GM20431 (cell line): ENCODE data around the gene IGHMBP2.
"Not testable (repeated sequence)": the region's sequence is repeated elsewhere in the genome, so short reads cannot be mapped to it uniquely, and the experiment has no call there.

Experiments used
- in situ Hi-C: fragments of 300-500 bp; cut with MseI, MboI; formaldehyde crosslinking; loops from one replicate; pipeline ENCODE4 v1.15.0; 2020; ENCODE audit warnings: low sequenced_read_pairs; ENCODE audit not compliant: unreplicated experiment

IGHMBP2 gene

GRCh38 chr11:68903288-68904247 is at the start of gene IGHMBP2, which contains the start of gene MRPL21:
TSS of gene IGHMBP2 (plus strand) at chr11:68903891. CDS start at chr11:68903953, 62 bp downstream.
TSS of gene MRPL21 (minus strand) at chr11:68903832. CDS start at chr11:68903810, 22 bp downstream.
- in situ Hi-C loops, result no loop called here

DNA sequence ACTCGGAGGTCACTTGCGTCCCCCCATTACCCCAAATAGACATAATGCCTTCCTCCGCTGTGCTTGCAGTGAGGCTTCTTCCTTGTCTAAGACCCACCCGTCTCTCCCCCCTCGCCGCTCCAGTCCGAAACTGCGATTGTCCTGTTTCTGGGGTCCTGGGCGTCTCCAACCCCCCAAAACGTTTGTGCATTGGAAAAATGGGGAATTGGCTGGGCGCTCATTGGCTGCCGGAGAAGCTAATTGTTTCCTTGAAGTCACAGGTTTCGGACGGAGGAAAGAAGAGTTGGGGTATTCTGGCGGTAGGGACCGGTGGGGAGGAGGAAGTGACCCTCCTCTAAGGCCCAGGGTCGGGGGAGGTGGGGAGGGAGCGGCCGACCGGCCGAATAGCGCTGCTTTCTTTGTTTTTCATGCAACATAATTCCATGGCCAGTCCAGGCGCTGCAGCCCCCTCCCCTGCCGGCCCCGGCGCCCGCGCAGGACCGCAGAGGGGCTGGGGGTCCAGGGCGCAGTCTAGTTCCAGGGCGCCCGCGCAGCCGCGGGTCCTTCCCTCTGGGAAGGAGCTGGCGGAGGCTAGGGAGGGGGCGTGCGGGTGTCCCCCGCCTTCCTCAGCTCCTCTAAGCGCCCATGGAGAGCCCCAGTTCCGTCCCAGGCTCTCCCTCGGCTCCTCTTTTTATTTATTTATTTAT is 49.3 kb upstream of the IGHMBP2 start:
- in situ Hi-C loops, result no loop called here

DNA sequence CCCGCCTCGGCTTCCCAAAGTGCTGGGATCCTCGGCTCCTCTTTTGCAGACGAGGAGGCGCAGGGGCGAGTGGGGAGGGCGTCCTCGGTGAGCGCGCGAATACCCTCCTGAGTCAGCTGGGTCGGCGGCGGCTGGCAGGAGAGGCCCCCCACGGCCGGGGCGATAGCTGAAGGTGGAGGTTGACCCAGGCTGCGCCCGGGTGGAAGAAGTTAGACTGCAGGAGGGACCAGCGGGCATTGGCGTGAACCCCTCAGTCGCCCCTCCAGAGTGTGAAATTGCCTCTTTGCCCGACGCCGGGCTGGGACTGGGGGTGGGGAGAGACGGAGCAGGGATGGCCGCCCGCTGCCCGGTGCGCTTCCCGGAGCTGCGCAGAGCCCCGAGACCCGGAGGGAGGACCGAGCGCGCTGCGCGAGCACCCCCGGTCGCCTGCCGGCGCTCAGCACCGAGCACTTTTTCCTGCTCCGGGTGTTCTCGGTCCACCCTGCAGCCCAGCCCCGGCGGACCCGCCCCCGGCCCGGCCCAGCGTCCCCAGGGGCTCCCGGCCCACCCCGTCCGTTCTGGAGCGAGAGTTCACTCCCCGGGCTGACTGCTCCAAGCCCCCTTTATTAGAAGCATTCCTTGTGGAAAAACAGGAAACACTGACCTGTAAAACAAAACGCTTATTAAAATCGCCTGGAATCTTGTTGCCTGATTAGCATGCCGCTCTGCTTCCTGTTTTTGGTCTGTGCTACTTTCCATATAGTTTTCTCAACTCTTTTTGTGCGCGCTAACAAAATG is 48.3 kb upstream of the IGHMBP2 start:
- in situ Hi-C loops, result no loop called here

DNA sequence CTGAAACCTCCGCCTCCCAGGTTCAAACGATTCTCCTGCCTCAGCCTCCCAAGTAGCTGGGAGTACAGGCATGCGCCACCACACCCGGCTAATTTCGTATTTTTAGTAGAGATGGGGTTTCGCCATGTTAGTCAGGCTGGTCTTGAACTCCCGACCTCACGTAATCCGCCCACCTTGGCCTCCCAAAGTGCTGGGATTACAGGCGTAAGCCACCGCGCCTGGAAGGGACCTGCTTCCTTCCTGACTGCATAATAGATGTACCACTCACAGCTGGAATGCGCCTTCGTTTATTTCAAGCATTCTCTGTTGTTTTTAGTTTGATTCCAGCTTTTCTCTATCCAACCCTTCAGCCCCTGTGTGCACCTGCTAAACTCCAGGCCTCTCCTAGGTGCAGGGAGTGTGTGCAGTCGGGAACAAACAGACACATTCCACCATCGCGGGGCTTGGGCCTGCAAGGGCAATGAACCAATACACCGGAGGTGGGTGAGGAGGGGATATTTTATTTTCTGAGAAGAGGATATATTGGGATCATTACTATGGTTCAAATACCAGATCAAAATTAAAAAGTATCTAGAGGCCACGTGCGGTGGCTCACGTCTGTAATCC is 47.2 kb upstream of the IGHMBP2 start:
- in situ Hi-C loops, result not testable (repeated sequence)

DNA sequence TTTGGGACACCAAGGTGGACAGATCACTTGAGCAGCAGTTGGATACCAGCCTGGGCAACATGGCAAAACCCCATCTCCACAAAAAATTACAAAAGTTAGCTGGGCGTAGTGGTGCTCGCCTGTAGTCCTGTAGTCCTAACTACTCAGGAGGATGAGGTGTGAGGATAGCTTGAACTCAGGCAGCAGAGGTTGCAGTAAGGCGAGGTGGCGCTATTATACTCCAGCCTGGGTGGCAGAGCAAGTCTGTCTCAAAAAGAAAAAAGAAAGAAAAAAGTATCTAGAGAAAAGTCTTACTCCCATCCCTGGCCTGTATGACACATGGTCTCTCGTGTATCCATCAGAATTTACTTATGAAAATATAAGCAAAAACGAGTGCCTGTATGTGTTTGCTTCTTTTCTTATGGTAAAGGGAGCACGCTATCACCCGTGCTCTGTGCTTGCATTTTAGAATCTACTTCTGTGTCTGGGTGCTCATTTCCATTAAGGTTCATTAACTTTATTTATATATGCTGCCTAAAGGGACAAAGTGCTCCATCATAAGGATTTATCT is 46.6 kb upstream of the IGHMBP2 start:
- in situ Hi-C loops, result no loop called here

DNA sequence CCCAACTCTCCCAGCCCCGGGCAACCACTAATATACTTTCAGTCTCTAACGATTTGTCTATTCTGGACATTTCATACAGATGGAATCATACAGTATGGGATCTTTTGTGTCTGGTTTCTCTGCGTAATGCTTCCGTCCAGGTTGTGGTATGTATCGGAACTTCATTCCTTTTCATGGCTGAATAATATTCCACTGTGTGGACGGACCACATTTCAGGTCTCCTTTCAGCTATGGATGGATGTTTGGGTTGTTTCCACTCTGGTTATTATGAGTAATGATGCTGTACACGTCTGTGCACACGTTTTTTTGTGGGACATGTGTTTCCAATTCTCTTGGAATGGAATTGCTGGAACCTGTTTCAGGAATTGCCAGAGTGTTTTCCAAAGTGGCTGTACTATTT is 44.6 kb upstream of the IGHMBP2 start:
- in situ Hi-C loops, result no loop called here

GRCh38 chr11:68862421-68862820 is 41.3 kb upstream of the IGHMBP2 start:
- in situ Hi-C loops, result no loop called here

GRCh38 chr11:68863553-68864265 is 40.0 kb upstream of the IGHMBP2 start:
- in situ Hi-C loops, result no loop called here

DNA sequence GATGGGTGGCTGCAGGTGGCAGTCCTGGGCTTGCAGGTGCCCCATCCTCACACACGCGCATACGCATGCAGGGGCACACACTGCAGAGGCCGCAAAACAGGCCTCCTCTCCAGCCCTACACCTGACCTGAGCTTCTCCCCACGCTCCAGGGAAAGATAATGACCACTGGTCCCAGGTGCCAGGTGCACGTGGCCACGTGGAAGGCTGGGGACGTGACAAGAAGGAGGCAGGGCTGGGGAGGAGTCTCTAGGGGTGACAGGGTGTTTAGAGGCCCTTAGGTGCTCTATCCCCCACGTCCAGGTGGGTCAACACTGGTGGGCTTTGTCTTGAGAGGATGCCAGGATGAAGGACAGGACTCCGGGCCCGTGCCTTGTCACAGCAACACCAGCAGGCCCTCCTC is 38.5 kb upstream of the IGHMBP2 start:
- in situ Hi-C loops, result no loop called here

DNA sequence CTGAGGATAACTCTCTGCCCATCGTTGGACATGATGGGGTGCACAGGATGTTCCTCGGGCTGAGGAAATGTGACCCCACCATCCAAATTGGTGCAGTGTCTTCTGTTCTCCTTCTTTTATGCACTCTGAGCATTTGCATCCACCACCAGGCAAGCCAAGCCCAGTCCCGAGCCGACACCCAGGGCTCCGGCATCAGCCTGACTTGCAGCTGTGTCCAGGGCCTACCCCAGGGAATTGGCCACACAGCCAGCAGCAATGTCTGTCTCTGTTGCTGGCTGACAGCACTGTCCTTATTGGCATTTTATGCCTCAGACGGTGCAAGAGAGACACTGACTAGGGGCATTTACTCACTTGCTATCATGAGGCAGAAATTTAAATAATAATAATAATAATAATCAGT is 36.6 kb upstream of the IGHMBP2 start:
- in situ Hi-C loops, result no loop called here

DNA sequence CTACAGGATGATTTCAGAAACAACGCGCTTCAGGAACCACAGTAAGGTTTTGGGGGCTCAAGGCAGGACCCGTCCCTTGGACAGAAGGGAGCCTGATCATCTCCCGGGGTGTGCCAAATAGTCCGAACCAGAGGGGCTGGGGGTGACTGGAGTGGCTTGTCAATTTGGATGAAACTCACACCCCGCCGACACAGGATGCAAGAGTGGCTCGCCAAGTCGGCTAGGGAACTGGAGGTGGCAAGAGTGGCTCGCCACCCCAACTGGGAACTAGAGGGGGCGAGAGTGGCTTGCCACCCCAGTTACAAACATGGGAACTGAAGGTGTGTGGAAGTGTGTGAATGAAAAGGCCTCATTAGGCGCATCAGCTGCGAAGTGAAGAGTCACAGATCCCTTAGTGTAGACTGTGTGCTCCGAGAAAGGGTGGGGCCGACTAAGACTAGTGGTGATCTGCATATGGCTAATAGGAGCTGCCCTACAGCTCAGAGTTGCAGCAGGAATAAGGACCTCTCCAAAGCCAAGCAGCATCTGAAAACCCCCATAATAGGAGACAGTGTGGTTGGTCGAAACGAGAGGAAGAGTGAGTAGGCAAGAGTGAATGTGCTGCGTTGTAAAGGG is 35.4 kb upstream of the IGHMBP2 start:
- in situ Hi-C loops, result no loop called here

- in situ Hi-C loops, result no loop called here
These were observed 33.2 kb upstream of the IGHMBP2 start for GRCh38 chr11:68870470-68870869.

- in situ Hi-C loops, result no loop called here
These were observed 31.3 kb upstream of the IGHMBP2 start for GRCh38 chr11:68872216-68873003.

DNA sequence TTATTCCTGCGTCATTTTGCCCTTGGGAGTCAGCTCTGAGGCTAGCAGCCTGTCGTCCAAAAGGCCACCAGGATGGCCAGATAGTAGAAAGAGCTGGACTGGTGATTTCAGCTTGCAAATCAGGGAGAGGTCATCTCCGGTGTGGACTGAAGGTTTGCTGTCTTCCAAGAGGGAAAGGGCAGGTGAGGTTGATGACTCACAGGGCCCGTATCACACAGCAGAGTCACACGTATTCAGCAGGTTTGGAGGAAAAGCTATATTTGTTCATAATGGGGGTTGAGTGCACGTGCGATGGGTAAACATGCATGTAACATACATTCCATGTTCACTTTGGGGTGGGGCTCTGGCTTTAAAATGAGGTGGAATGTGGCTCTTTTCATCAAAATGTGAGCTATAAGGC is 25.7 kb upstream of the IGHMBP2 start:
- in situ Hi-C loops, result no loop called here

- in situ Hi-C loops, result no loop called here
These were observed 22.8 kb upstream of the IGHMBP2 start for GRCh38 chr11:68880851-68881250.

GRCh38 chr11:68881320-68881719 is 22.4 kb upstream of the IGHMBP2 start:
- in situ Hi-C loops, result no loop called here

DNA sequence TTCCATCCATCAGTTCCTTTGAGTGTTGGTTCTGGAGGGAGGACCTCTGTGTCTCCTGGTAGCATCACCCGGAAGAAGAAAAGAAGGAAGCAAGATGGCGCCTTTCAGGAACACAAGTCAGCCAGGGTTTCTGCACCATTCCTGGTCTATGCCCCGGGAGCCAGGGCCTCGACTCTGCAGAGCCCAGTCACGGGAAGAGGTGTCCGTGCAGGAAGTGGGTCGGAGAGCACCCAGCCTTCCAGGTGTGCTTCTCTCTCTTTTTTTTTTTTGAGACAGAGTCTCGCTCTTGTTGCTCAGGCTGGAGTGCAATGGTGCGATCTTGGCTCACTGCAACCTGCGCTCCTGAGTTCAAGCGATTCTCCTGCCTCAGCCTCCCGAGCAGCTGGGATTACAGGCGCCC is 21.3 kb upstream of the IGHMBP2 start:
- in situ Hi-C loops, result no loop called here

DNA sequence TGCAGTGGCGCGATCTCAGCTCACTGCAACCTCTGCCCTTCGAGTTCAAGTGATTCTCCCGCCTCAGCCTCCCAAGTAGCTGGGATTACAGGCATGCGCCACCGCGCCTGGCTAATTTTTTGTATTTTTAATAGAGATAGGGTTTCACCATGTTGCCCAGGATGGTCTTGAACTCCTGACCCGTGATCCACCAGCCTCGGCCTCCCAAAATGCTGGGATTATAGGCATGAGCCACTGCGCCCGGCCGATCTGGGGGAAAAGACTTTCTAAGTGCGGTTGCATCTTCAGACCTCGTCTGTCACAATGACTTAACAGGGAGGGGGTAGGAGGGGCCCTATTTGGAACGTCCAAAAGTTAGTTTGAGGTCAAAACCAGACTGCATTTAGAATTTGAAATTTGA is 18.9 kb upstream of the IGHMBP2 start:
- in situ Hi-C loops, result not testable (repeated sequence)
